Testis (tissue), 3 donors: Measurements from ENCODE around the gene PITPNC1. TPM values are rescaled to one million over a fixed set of nuclear protein-coding genes. Genes with fewer than 3 reads are reported as not detected.

ENCODE experiments used
- DNase-seq: peaks from one replicate; pipeline ENCODE4 v3.0.0-alpha.2; 2019
- H3K27ac ChIP-seq, 2 donors: fragments of 200-600 bp; sonication (generic); one replicate each; pipeline ENCODE4 v1.5.1; 2019
- H3K27me3 ChIP-seq: fragments of 200-600 bp; sonication (generic); one replicate; pipeline ENCODE4 v1.5.1; 2019
- H3K36me3 ChIP-seq: fragments of 200-600 bp; sonication (generic); one replicate; pipeline ENCODE4 v1.5.1; 2017; ENCODE audit warnings: low read depth; ENCODE audit errors: missing control alignments
- H3K4me1 ChIP-seq: fragments of 200-600 bp; sonication (generic); one replicate; pipeline ENCODE4 v1.5.1; 2019
- H3K4me3 ChIP-seq, 2 donors: fragments of 200-600 bp; sonication (generic); one replicate each; pipeline ENCODE4 v1.5.1; 2017 to 2019
- H3K9me3 ChIP-seq: fragments of 200-600 bp; sonication (generic); one replicate; pipeline ENCODE4 v1.5.1; 2017
- POLR2A ChIP-seq: fragments of 450-650 bp; IDR thresholded peaks from one replicate; pipeline ENCODE4 v1.6.1; 2017; ENCODE audit warnings: antibody characterized with exemption, mild to moderate bottlenecking, moderate library complexity
- WGBS, 2 donors: methylation state at CpG; one replicate each; pipeline ENCODE4 v1.1.5; 2018; 5-methylcytosine and 5-hydroxymethylcytosine counted together
- intact Hi-C: fragments of 100-400 bp; cut with DNase I; formaldehyde crosslinking; loops from one replicate; pipeline ENCODE4 v1.15.1; 2023; ENCODE audit warnings: low total_unique reads
- polyA plus RNA-seq: library from polyadenylated mRNA; stranded (reverse); fragments of 350-450 nt; fragmentation: Illumina TruSeq; extraction: RNeasy Lipid Tissue Mini Kit (QIAGEN cat#74804); gene quantifications from one replicate; pipeline ENCODE4 v1.2.3, GENCODE V29; 2014; ENCODE audit warnings: low read depth, low replicate concordance; ENCODE audit not compliant: insufficient read depth
- total RNA-seq, 2 donors: library from RNA; depleted of rRNA; stranded (reverse); fragments of >200 nt; gene quantifications; one replicate each; pipeline ENCODE4 v1.2.3, GENCODE V29; 2016
- TF ChIP-seq, protein P1 (sequence below), 3 experiments: fragments of 450-650 bp in 2 of 3; fragments of 200-600 bp in 1 of 3; sonication (generic) in 1 of 3; IDR thresholded peaks; one replicate each; pipeline ENCODE4 v1.5.1; 2016 to 2019; ENCODE audit warnings: antibody characterized with exemption in 3 of 3, mild to moderate bottlenecking in 2 of 3, moderate library complexity in 1 of 3

PITPNC1 gene
- total and polyA plus RNA-seq, 3 donors from 2014 or later = 8.3 to 12.8 (median 12.2) TPM

DNA sequence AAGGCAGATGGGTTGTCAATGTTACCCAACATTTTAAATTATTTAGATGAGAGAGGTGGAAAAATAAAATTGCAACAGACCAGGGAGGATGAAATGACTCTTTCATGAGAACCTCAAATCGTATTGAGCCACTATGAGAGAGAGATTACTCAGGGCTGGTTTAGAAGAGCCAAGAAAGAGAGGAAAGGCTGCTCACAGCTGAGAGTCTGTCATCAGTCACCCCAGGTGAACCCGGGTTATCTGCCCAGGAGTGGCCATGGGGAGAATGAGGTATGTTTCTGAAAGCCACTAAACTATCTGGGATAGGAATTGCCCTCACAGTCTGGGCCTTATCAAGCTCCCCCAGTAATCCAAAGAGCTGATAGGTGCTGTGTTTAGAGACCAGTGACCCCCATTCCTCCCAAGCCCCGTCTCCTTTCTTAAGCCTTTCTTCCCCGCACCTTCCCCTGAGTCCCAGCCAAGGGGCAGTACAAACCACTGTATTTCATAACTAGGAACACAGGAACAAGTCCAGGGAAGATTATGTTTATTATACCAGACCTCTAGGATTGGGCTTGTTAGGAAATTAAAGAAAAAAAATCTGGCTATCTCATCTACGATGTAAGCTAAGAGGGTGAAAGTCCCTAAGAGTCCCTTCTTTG lies 181.8 kb downstream of the PITPNC1 start:
- H3K27me3 ChIP-seq = no peaks in the 10 kb centered on the region
- no peak for TF ChIP-seq POLR2A
- TF ChIP-seq, protein P1, sequence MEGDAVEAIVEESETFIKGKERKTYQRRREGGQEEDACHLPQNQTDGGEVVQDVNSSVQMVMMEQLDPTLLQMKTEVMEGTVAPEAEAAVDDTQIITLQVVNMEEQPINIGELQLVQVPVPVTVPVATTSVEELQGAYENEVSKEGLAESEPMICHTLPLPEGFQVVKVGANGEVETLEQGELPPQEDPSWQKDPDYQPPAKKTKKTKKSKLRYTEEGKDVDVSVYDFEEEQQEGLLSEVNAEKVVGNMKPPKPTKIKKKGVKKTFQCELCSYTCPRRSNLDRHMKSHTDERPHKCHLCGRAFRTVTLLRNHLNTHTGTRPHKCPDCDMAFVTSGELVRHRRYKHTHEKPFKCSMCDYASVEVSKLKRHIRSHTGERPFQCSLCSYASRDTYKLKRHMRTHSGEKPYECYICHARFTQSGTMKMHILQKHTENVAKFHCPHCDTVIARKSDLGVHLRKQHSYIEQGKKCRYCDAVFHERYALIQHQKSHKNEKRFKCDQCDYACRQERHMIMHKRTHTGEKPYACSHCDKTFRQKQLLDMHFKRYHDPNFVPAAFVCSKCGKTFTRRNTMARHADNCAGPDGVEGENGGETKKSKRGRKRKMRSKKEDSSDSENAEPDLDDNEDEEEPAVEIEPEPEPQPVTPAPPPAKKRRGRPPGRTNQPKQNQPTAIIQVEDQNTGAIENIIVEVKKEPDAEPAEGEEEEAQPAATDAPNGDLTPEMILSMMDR (IDR thresholded peaks at IDR 0.05) = no peak
- no peaks in the 10 kb centered on the region for H3K9me3 ChIP-seq
- H3K4me3 ChIP-seq = no peak overlapping the region
- H3K27ac ChIP-seq = no peak overlapping the region
- intact Hi-C loops = no loop called here
- no peaks in the 10 kb centered on the region for H3K36me3 ChIP-seq
- no peaks in the 10 kb centered on the region for H3K4me1 ChIP-seq
- WGBS, 2 donors = 63 to 65% methylated on average over 5 of the region's 5 CpGs
- DNase-seq = no peak

DNA sequence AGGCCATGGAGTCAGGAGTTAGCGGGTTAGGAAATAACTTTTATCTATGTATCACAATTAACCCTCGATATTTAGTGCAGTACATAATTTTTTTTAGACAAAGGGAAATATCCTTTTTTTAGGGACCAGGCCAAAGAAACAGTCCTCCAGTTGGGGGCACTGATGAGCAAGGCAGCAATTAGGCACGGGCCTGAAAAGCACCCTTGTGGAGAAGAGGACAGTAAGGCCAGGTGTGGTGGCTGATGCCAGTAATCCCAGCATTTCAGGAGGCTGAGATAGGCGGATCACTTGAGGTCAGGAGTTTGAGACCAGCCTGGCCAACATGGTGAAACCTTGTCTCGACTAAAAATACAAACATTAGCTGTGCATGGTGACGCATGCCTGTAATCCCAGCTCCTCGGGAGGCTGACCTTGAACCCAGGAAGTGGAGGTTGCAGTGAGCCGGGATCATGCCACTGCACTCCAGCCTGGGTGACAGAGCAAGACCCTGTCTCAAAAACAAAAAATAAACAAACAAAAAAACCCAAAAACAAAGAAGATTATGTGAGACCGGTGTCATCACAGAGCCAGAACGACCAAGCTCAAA lies 182.4 kb downstream of the PITPNC1 start:
- WGBS, 2 donors = 67 to 73% methylated on average over 10 of the region's 10 CpGs
- no peak for TF ChIP-seq POLR2A
- TF ChIP-seq, protein P1 (IDR thresholded peaks at IDR 0.05) = no peak
- intact Hi-C loops = no loop called here

DNA sequence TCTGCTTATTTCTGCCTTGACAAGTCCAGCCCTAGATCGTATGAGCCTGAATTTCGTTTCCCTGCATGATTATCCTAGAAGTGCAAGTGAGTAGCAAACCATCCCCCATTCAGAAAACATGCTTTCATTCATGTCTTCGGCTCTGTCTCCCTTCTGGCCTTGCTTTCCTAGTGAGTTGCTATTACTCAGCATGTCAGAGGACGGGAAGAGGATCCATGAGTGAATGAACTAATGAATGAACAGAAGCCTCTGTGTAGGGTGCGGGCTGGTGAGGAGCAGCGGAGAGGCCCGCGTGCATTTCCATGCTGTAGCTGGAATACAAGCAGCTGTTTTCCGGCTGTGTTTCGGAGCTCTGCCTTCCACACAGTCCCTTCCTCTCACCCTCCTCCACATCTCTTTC lies 184.9 kb downstream of the PITPNC1 start:
- TF ChIP-seq, protein P1 (IDR thresholded peaks at IDR 0.05) = no peak
- no peak overlapping the region for H3K27ac ChIP-seq
- H3K4me3 ChIP-seq = no peak overlapping the region
- H3K27me3 ChIP-seq = no peaks in the 10 kb centered on the region
- H3K4me1 ChIP-seq = no peaks in the 10 kb centered on the region
- intact Hi-C loops = no loop called here
- no peak for DNase-seq
- no peaks in the 10 kb centered on the region for H3K36me3 ChIP-seq
- 70 to 79% methylated on average over 10 of the region's 10 CpGs for WGBS, 2 donors
- no peaks in the 10 kb centered on the region for H3K9me3 ChIP-seq

More for the DNA sequence above, 182.4 kb downstream of the PITPNC1 start:
- no peak for DNase-seq
- no peaks in the 10 kb centered on the region for H3K27me3 ChIP-seq
- no peak overlapping the region for H3K27ac ChIP-seq
- no peaks in the 10 kb centered on the region for H3K4me1 ChIP-seq
- no peaks in the 10 kb centered on the region for H3K9me3 ChIP-seq
- H3K4me3 ChIP-seq = no peak overlapping the region
- H3K36me3 ChIP-seq = no peaks in the 10 kb centered on the region

DNA sequence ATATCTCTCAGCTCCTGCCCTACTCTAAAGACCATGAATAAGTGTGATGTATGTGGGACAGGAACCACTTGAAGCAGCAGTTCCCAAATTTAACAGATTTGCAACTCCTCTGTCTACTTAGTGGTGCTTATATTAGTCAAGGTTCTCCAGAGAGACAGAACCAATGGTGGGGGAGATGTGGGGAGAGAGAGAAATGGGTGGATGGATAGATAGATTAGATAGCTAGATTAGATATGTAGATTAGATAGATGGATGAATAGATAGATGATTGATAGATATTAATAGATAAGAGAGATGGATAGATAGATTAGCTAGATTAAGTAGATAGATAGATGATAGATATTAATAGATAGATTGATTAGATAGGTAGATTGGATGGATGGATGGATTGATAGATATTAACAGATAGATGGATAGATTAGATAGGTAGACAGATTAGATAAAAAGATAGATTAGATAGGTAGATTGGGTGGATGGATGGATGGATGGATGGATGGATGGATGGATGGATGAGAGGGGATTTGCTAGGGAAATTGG lies 186.7 kb downstream of the PITPNC1 start:
- Histone ChIP-seq H3K36me3 (no peaks in the 10 kb centered on the region), H3K9me3 (no peaks in the 10 kb centered on the region), H3K27me3 (no peaks in the 10 kb centered on the region), H3K27ac (no peak overlapping the region), H3K4me1 (no peaks in the 10 kb centered on the region), H3K4me3 (no peak overlapping the region)
- no peak for DNase-seq
- intact Hi-C loops = no loop called here
- TF ChIP-seq, protein P1 (IDR thresholded peaks at IDR 0.05) = no peak
- TF ChIP-seq POLR2A = no peak

DNA sequence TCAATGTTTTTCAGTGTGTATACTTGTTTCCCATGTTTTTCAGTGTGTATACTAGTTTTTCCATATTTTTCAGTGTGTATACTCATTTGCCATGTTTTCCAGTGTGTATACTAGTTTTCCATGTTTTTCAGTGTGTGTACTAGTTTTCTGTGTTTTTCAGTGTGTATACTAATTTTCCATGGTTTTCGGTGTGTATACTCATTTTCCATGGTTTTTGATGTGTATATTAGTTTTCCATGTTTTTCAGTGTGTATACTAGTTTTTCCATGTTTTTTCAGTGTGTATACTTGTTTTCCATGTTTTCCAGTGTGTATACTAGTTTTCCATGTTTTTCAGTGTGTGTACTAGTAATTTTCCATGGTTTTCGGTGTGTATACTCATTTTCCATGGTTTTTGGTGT lies 188.0 kb downstream of the PITPNC1 start:
- intact Hi-C loops = no loop called here
- Histone ChIP-seq H3K27ac (no peak overlapping the region), H3K27me3 (no peaks in the 10 kb centered on the region), H3K4me1 (no peaks in the 10 kb centered on the region), H3K36me3 (no peaks in the 10 kb centered on the region), H3K9me3 (no peaks in the 10 kb centered on the region), H3K4me3 (no peak overlapping the region)
- TF ChIP-seq, protein P1 (IDR thresholded peaks at IDR 0.05) = no peak
- no peak for TF ChIP-seq POLR2A
- DNase-seq = no peak
- WGBS, 2 donors = 94 to 95% methylated on average over 2 of the region's 2 CpGs
